GM03348 (cell line): Measurements from ENCODE around the gene APP.

Experiments used
- DNase-seq: peaks from one replicate; pipeline ENCODE4 v3.0.0; 2012; ENCODE audit warnings: low spot score

APP gene

GRCh38 chr21:26127073-26127814 lies 43.3 kb downstream of the APP start:
- no peak for DNase-seq

GRCh38 chr21:26126168-26126553 lies 44.4 kb downstream of the APP start:
- DNase-seq = no peak

DNA sequence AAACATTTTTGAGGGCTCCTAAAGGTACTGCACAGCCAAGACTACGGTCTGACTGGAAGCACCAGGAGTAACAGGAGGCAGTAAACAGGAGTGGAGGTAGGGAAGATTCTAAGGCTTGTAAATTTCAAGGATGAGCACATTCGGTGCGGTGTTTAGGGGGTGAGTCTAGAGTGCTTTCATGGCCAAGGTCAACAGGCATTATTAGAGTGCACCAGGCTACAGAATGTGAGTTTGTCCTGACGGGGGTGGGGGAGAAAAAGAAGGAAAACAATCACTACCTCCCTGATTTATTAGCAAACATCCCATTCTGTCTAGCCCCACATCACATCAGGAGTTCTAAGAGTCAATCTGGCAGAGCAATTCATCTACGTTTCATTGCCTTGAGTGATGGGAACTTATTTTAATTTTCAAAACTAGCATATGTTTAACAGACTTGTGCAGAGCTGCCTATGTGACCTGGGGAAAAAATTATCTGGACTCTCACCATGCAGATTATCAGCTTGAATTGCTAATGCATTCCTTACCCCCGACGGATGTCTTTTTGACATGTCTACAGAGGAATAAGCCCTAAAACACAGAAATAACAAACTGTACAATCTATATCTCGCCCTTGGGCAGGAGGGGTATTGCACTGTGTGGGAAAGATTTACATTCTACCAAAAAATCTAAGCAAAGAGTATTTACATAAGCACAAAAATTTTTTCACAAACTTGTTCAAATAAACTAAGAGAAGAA lies 45.0 kb downstream of the APP start:
- no peak for DNase-seq

DNA sequence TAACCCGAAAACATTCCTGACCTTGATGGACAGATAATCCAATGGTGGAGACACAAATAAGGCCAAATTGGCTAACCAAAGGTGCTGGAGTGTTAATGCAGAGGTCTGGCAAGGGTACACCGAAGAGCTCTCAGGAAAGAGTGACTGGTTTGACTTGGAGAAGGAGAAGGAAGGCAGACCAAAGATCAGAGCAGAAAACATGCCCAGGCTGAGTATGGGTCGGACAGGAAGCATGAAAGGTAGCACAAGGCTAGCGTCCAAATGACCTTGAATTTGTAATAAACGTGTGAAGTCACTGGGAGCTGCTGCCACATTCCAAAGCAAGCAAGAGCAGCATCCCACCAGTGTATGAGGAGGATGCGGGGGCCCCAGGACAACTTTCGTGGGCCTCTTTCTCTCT lies 45.7 kb downstream of the APP start:
- DNase-seq = no peak

GRCh38 chr21:26124421-26124833 lies 46.1 kb downstream of the APP start:
- peak; percentile 31 for DNase-seq

- no peak for DNase-seq
Observed at GRCh38 chr21:26123012-26123411, 47.6 kb downstream of the APP start.

- no peak for DNase-seq
Observed at GRCh38 chr21:26120828-26121227, 49.7 kb downstream of the APP start.

- DNase-seq = no peak
Observed at GRCh38 chr21:26119906-26120305, 50.7 kb downstream of the APP start.

- DNase-seq = no peak
Observed at GRCh38 chr21:26118938-26119540, 51.5 kb downstream of the APP start.

DNA sequence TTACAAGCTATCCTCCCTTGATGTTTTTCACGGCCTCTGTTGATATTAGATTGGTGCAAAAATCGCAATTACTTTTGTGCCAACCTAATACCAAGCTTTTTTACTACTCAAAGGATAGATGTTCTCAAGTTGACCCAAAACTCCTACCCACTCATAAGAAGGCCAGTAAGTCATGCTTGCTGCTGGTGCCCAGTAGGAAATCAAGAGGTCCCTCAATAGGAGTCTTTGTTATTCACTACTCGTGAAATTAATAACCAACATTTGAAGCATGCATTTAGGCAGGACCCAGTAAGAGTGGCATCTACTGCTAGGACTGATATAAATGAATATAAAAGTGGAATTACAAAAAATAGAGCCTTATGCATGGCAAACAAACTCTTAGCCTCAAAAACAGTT lies 52.6 kb downstream of the APP start:
- no peak for DNase-seq

GRCh38 chr21:26117324-26117971 lies 53.1 kb downstream of the APP start:
- DNase-seq = no peak

- peak; percentile 56 for DNase-seq
Observed at GRCh38 chr21:26116456-26117011, 54.0 kb downstream of the APP start.

- no peak for DNase-seq
Observed at GRCh38 chr21:26115899-26116298, 54.7 kb downstream of the APP start.

DNA sequence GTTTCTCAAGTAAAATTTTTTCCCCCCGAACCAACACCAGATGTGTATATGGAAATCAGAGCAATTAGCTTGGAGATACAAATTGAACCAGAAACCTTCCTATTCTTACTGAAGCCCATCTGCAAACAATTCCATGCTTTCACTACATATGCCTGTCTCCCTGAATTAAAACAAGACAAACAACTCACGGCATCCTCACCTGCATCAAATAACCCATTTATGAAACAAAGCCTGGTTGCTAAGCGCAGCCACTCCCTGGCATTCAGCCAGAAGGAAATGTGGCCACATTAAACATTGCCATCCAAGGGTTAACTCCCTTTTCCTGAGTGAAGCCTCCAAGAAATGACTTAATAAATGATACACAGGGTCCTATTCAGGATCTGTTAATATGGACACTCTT lies 55.3 kb downstream of the APP start:
- no peak for DNase-seq

DNA sequence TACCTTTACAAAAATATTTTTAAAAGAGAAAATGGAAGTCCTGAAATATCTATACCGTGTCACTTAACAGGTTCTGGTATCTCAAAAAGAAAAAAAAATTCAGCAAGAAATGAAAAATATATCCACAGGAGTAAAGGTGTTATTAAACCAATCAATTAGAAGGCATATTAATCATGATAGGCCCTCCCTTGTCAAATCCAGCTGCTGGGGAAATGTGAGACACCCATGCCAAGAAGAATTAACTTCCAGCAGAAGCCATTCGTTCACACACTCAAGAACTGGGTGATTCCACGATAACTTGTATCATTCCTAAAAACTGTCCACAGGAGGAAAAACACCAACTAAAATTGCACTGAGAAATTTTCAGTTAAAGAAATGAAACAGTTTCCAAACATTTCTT lies 57.6 kb downstream of the APP start:
- no peak for DNase-seq

DNA sequence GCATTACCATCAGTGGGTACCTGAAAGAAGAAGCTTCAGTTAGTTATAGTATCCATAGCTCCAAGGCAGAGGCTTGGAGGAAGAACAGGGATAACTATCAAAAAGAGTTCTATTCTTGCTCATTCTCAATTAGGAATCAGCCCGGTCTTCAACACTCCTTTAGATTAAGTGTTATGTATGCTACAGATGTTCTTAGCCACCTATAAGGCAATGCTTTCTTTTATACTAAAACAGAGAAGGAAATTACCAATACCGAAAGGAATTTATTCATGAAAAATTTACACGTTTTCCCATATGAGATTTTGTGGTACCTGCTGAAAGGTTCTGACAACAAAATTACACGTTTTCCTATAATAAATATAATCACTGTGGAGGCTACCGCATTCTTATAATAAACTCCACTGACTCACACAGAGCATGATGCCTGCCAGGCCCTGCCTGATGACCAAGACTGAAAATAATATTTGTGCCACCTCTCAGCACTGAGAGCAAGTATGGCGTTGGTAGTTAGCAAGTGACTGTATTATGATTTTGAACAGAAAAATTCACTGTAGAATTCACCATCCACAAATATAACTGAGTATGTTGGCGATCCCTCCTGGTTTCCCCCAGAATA lies 58.3 kb downstream of the APP start:
- no peak for DNase-seq

- DNase-seq = no peak
Observed at GRCh38 chr21:26110715-26111114, 59.9 kb downstream of the APP start.

DNA sequence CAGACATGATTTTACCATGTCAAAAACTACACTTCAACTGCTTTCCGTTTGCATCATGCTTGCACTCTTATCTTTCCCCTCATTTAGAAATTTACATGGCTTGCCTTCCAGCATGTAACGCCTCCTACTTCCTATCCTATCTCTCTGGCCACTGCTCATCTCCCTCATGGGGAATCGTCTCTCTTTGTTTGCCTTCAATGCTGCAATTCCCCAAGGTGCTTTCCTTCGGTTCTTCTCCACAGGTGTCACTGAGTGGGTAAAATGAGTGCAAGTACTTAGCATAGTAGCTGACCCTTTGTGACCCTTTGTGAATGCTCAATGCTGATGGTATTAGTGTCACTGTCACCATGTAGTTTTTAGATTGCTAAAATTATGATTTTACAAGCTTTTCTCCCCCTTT lies 63.1 kb downstream of the APP start:
- DNase-seq = no peak

DNA sequence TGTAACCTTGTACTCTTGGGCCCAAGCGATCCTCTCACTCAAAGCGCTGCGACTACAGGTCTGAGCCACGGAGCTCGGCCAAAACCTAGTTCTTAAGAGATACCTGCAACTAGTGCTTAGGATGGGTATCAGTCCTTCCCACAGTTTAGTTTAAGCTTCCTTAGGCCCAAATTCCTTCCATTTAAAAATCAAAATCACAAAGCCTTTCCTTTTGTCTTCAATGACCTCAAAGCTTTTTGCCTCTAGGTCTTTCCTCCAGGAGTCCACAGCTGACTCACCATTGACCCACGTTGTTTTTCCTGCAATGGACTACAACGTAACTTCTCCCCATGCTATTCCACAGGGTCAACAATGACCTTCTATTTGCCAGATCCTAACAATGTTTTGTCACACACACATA lies 64.0 kb downstream of the APP start:
- DNase-seq = no peak

GRCh38 chr21:26105819-26106218 lies 64.8 kb downstream of the APP start:
- no peak for DNase-seq

DNA sequence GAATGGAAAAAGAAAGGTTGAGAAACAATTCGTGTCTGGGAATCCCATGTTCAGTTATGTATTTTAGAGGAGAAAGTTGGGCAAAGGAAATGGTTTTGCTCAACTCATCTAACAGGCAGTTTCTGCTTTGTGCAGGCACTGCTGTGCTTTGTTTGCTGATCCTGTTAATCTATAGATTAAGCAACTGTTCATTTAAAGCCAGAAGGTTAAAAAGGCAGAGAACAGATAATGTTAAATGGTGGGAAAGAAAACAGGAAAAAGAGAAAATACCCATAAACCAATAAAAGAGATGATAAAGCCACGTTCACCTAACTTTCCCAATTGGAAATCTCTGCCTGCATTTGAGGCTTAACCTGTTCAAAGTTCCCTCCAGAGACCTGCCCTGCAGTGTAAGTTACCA lies 70.0 kb downstream of the APP start:
- DNase-seq = no peak

- DNase-seq = no peak
Observed at GRCh38 chr21:26099610-26100219, 70.9 kb downstream of the APP start.
